ENCODE results near the gene MFN2.

MFN2 gene

GRCh38 chr1:11960715-11961114 lies 19.5 kb upstream of the MFN2 start:
- DNase-seq, result no peak

GRCh38 chr1:11961230-11961629 lies 19.0 kb upstream of the MFN2 start:
- no peak for DNase-seq

- no peak for DNase-seq
Observed at GRCh38 chr1:11963622-11964021, 16.6 kb upstream of the MFN2 start.

GRCh38 chr1:11964656-11965055 lies 15.6 kb upstream of the MFN2 start:
- no peak for DNase-seq

GRCh38 chr1:11967028-11967547 lies 13.2 kb upstream of the MFN2 start:
- no peak for DNase-seq

- no peak for DNase-seq
Observed at GRCh38 chr1:11970441-11971185, 9.6 kb upstream of the MFN2 start.

GRCh38 chr1:11977625-11978024 lies 2.6 kb upstream of the MFN2 start:
- no peak for DNase-seq

- DNase-seq, result no peak
Observed at GRCh38 chr1:11978301-11978700, 1.9 kb upstream of the MFN2 start.

- no peak for DNase-seq
Observed at GRCh38 chr1:11979028-11979850, 1.0 kb upstream of the MFN2 start.

- no peak for DNase-seq
Observed at GRCh38 chr1:11980676-11980972, 380 bp downstream of the MFN2 start.

- no peak for DNase-seq
Observed at GRCh38 chr1:11981378-11982009, 1.2 kb downstream of the MFN2 start.

GRCh38 chr1:11982010-11982392 lies 1.8 kb downstream of the MFN2 start:
- no peak for DNase-seq

- no peak for DNase-seq
Observed at GRCh38 chr1:11984121-11984520, 3.9 kb downstream of the MFN2 start.

- DNase-seq, result no peak
Observed at GRCh38 chr1:11984576-11984975, 4.3 kb downstream of the MFN2 start.

- DNase-seq, result no peak
Observed at GRCh38 chr1:11985171-11985570, 4.9 kb downstream of the MFN2 start.

- DNase-seq, result no peak
Observed at GRCh38 chr1:11985851-11986250, 5.6 kb downstream of the MFN2 start.

GRCh38 chr1:11989669-11990068 lies 9.4 kb downstream of the MFN2 start:
- no peak for DNase-seq

GRCh38 chr1:11990303-11991032 lies 10.2 kb downstream of the MFN2 start:
- no peak for DNase-seq

GRCh38 chr1:11991969-11992676 lies 11.9 kb downstream of the MFN2 start:
- no peak for DNase-seq

GRCh38 chr1:11997081-11997850 lies 17.0 kb downstream of the MFN2 start:
- DNase-seq, result no peak

- no peak for DNase-seq
Observed at GRCh38 chr1:11998636-11999035, 18.4 kb downstream of the MFN2 start.

GRCh38 chr1:11999236-11999635 lies 19.0 kb downstream of the MFN2 start:
- no peak for DNase-seq

Data from NCI-H1048 (cell line).